Adrenal gland (tissue), 12 donors: ENCODE measurements around the gene FAM118A. TPM values are rescaled to one million over a fixed set of nuclear protein-coding genes. Genes with fewer than 3 reads are reported as not detected.
"Not testable (repeated sequence)": the region's sequence is repeated elsewhere in the genome, so short reads cannot be mapped to it uniquely, and the experiment has no call there.

Experiments used
- DNase-seq, 7 donors: peaks; one replicate each; pipeline ENCODE4 v3.0.0-alpha.2; 2019 to 2020
- H3K27ac ChIP-seq, 5 donors: fragments of 200-600 bp; sonication (generic) in 4 of 5; 1 replicate in 3 of 5; 2 replicates in 2 of 5; pipeline versions ENCODE4 v1.5.1 to v1.8.0; 2016 to 2020; ENCODE audit warnings: mild to moderate bottlenecking in 1 of 5
- H3K27me3 ChIP-seq: fragments of 200-600 bp; 2 replicates; pipeline ENCODE4 v1.8.0; 2021
- H3K36me3 ChIP-seq, 2 donors: fragments of 200-600 bp; replicated peaks in 1 of 2; 1 replicate in 1 of 2; 2 replicates in 1 of 2; pipeline versions ENCODE4 v1.5.1 to v1.8.0; 2018 to 2022
- H3K4me1 ChIP-seq, 2 donors: fragments of 200-600 bp; replicated peaks in 1 of 2; 1 replicate in 1 of 2; 2 replicates in 1 of 2; pipeline versions ENCODE4 v1.5.1 to v1.8.0; 2018 to 2021
- H3K4me3 ChIP-seq, 4 donors: fragments of 200-600 bp; sonication (generic) in 3 of 4; one replicate each; pipeline ENCODE4 v1.5.1; 2016 to 2018
- H3K9me3 ChIP-seq, 3 donors: fragments of 200-600 bp; sonication (generic) in 1 of 3; replicated peaks in 1 of 3; 1 replicate in 2 of 3; 2 replicates in 1 of 3; pipeline versions ENCODE4 v1.5.1 to v1.8.0; 2016 to 2021
- CTCF ChIP-seq, 6 experiments: fragments of 450-650 bp in 4 of 6; fragments of 200-600 bp in 2 of 6; sonication (generic) in 1 of 6; IDR thresholded peaks; 1 replicate in 5 of 6; 2 replicates in 1 of 6; pipeline versions ENCODE4 v1.5.1 to v1.8.0; 2016 to 2021; ENCODE audit warnings: antibody characterized with exemption in 6 of 6, mild to moderate bottlenecking in 2 of 6, moderate library complexity in 1 of 6
- POLR2A ChIP-seq, 2 donors: fragments of 450-650 bp; IDR thresholded peaks; one replicate each; pipeline ENCODE4 v1.6.1; 2017; ENCODE audit warnings: antibody characterized with exemption in 2 of 2, mild to moderate bottlenecking in 2 of 2, moderate library complexity in 1 of 2
- WGBS, 4 donors: extraction: QIAGEN DNeasy Blood & Tissue Kit in 2 of 4; methylation state at CpG; one replicate each; pipeline versions ENCODE4 v1.1.5 to v1.1.7; 2013 to 2017; 5-methylcytosine and 5-hydroxymethylcytosine counted together
- intact Hi-C, 2 donors: fragments of 100-400 bp; cut with DNase I; formaldehyde crosslinking; loops; one replicate each; pipeline versions ENCODE4 v1.14.1 to v1.15.0; 2022 to 2023
- polyA plus RNA-seq, 3 donors: library from polyadenylated mRNA; stranded (reverse); fragments of 200-250 nt in 2 of 3; fragments of 350-450 nt in 1 of 3; fragmentation: Illumina TruSeq in 1 of 3; extraction: RNeasy Lipid Tissue Mini Kit (QIAGEN cat#74804) in 1 of 3; gene quantifications; one replicate each; pipeline ENCODE4 v1.2.3, GENCODE V29; 2013 to 2014
- total RNA-seq, 9 donors: library from RNA; depleted of rRNA in 4 of 9; stranded (reverse); fragments of >200 nt in 4 of 9; fragments of 120-200 nt in 1 of 9; fragmentation: NEBNext Ultra II Directional in 1 of 9; extraction: Animal tissue kit (Norgen Biotek cat#: 25700) in 1 of 9; gene quantifications; one replicate each; pipeline versions ENCODE4 v1.1.0 to v1.2.4, GENCODE V29; 2013 to 2023
- donor health status: healthy with polysubstance abuse.
- donor health status: Bipolar disorder and iron deficiency.
- donor health status: DM: yes; HTN: yes; CAD: no.
- donor health status: DM: no; HTN: no; CAD: no.
- donor health status: DM: no; HTN: no; CAD: no.
- donor health status: DM: yes; HTN: yes; CAD: no.

The FAM118A gene
- total and polyA plus RNA-seq, 12 donors = 6.8 to 101 (median 17.5) TPM

DNA sequence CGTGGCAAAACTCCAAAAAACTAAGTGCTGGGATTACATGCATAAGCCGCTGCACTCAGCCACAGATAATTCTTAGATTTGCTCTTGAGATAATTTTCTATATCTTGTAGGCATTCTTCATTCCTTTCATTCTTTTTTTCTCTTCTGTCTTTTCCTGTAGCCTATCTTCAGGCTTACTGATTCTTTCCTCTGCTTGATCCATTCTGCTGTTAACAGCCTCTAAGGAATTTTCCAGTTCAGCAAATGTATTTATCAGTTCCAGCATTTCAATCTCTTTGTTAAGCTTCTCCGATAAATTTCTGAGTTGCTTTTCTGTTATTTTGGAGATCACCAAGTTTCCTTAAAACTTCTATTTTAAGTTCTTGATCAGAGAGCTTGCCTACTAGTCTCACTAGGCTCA lies 57.0 kb downstream of the FAM118A start:
- TF ChIP-seq CTCF (IDR thresholded peaks at IDR 0.05) = no peak
- Histone ChIP-seq H3K27me3 (peaks cover 11% of the 10 kb centered on the region), H3K4me1 (no peaks in the 10 kb centered on the region), H3K4me3 (no peak overlapping the region), H3K36me3 (no peaks in the 10 kb centered on the region), H3K9me3 (no peaks in the 10 kb centered on the region), H3K27ac (no peak overlapping the region)
- intact Hi-C loops = no loop called here
- 78 to 89% (median 85%) methylated on average over 3 of the region's 3 CpGs for WGBS, 4 donors
- no peak for DNase-seq

GRCh38 chr22:45373592-45373991 lies 63.9 kb downstream of the FAM118A start:
- H3K4me3 ChIP-seq, H3K36me3 ChIP-seq, H3K4me1 ChIP-seq, H3K27ac ChIP-seq, H3K9me3 ChIP-seq, H3K27me3 ChIP-seq, DNase-seq, intact Hi-C loops: not testable (repeated sequence)
- WGBS, 4 donors = 68 to 78% (median 73%) methylated on average over 3 of the region's 3 CpGs

GRCh38 chr22:45376009-45376408 lies 66.3 kb downstream of the FAM118A start:
- H3K27ac ChIP-seq = no peak overlapping the region
- H3K9me3 ChIP-seq = no peaks in the 10 kb centered on the region
- TF ChIP-seq CTCF (IDR thresholded peaks at IDR 0.05) = no peak
- no peak for TF ChIP-seq POLR2A (IDR thresholded peaks at IDR 0.05)
- intact Hi-C loops = no loop called here
- no peak for DNase-seq
- H3K27me3 ChIP-seq = no peaks in the 10 kb centered on the region
- no peaks in the 10 kb centered on the region for H3K4me1 ChIP-seq
- H3K4me3 ChIP-seq = no peak overlapping the region
- WGBS, 4 donors = 73 to 93% (median 88%) methylated on average over 3 of the region's 3 CpGs
- H3K36me3 ChIP-seq = no peaks in the 10 kb centered on the region

GRCh38 chr22:45376703-45377102 lies 67.0 kb downstream of the FAM118A start:
- intact Hi-C loops = no loop called here
- TF ChIP-seq CTCF (IDR thresholded peaks at IDR 0.05) (no peak), POLR2A (IDR thresholded peaks at IDR 0.05) (no peak)
- Histone ChIP-seq H3K27ac (no peak overlapping the region), H3K4me3 (no peak overlapping the region), H3K36me3 (no peaks in the 10 kb centered on the region), H3K4me1 (no peaks in the 10 kb centered on the region), H3K27me3 (no peaks in the 10 kb centered on the region), H3K9me3 (no peaks in the 10 kb centered on the region)
- 55 to 88% (median 65%) methylated on average over 1 of the region's 1 CpG for WGBS, 4 donors
- DNase-seq = peak in 4 of 7 donors; percentile 12 to 44 (median 23)

DNA sequence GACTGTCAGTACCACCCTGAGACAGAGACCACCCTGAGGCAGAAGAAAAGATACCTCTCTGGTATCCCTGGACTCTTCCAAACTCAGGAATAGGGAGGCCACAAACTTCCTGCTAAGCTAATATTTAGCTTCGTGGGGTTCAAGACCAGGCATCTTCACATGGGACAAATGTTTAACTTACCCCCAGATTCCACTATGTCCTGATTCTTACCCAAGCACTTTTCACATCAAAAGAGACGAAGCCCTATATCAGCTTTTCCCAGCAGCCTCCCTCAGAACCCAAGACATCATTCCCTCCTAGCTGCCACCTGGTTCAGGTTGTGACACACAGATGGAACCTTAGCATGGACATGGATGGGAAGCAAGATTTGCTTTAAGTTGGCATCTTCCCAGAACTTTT lies 71.6 kb downstream of the FAM118A start:
- H3K9me3 ChIP-seq = no peaks in the 10 kb centered on the region
- no peak overlapping the region for H3K4me3 ChIP-seq
- intact Hi-C loops = no loop called here
- H3K36me3 ChIP-seq = no peaks in the 10 kb centered on the region
- no peak for TF ChIP-seq POLR2A (IDR thresholded peaks at IDR 0.05)
- TF ChIP-seq CTCF (IDR thresholded peaks at IDR 0.05) = no peak
- no peak overlapping the region for H3K27ac ChIP-seq
- H3K27me3 ChIP-seq = peaks cover 6% of the 10 kb centered on the region
- 75 to 87% (median 86%) methylated on average over 2 of the region's 2 CpGs for WGBS, 4 donors
- DNase-seq = no peak
- H3K4me1 ChIP-seq = no peaks in the 10 kb centered on the region
